Measurements from ENCODE around the gene FBXW12.

FBXW12 gene

DNA sequence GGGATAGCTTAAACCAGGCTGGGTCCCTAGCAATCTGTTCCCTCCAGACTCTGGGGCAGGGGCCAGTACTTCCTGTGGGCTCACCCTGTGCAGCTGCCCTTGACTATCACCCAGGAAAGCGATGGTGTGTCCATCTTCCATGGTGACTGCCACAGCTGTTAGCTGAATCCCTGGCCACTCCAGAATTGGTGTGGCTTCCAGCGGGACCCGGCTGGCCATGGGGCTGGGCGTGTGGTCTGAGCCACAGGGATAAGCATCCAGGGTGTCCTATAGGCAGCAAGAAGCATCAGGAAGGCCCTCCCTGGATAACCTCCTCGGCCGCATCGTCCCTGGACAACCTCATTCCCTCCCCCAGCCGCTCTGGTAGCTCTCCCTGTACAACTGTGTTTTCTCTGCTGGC, 50.7 kb downstream of the FBXW12 start:
- DNase-seq (ENCODE audit: low spot score), result no peak

DNA sequence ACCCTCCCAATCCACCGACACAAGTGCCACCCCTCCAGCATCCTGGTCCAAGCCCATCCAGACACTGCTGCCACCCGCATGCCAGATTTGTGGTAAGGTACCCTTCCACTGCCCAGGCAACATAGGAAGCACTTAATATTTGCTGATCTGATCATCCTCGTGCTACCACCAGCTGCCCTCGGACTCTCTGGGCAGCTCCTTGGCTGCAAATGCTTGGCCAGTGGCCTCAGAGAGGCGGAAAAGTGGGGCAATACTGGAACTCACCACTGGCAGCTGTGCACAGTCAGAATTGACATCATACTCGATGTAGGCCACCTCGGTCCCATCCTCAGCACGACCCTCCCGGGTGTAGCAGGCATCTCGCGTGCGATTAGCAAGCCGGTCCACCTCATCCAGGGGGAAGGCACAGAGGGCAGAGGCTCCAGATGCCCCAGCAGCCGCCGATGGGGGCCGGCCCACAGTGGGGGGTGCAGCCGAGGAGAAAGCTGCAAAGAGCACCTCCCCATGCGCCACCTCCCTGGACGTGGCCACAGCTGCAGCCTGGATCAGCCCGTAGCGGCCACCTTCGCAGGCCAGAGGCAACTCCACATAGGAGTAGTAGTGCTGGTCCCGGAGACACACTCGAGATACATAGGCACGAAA, 51.3 kb downstream of the FBXW12 start:
- no peak for DNase-seq (ENCODE audit: low spot score)

DNA sequence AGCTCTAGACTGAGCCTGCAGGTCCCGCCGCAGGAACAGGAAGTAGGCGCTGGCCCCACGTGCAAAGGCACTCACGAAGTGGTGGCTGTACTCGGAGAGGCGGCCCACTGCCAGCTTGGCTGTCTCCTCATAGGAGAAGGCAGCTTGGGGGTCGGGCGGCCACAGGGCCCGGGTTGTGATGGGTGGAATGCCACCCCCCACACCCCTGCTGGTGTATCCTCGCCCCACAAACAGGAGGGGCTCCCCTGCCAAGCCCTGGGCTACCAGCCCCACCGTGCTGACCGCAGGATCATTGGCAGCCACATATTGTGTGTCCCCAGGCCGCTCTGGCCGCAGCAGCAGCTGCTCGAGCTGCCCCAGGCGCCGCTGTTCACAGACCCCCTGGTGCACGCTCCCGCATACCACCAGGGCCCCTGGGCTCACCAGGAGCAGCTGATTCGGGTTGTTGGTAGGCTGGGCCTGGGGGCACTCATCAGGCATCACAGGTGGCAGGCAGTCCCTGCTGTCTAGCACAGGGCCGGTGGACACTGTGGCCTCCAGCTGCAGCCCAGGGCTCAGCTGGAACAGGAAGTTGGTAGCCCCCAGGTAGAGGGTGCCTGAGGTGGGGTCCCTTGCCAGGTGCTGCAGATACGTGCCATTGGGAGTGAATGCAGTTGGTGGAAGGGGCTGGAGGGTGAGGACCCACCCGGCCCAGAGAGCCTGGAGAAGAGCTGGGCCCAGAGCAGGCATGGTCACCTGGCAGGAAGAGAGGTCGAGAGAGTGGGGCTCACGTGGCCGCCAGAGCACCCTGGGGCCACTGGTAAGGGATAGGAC, 52.1 kb downstream of the FBXW12 start:
- no peak for DNase-seq (ENCODE audit: low spot score)

DNA sequence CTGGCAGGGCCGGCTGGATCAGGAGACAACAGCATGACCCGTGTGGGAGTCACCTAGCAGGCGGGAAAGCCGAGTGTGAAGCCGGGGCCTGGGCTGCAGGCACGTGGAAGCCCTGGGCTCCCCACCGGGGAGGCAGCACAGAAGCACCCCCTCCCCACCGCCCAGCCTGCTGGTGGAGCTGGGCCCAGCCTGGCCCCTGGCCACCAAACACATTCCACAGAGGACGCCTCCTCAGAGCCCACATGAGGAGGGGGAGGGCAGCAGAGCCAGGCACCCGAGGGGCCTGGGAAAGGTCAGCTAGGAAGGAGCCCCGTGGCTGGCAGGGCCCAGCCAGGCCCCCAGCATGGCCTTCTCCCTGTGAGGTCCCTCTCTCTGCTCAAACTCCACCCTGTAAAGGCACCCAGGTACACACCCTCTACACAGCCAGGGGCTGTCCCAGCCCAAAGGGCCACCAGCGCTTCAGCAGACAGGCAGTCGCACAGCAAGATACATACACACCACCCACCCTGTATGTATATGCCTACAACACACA, 53.3 kb downstream of the FBXW12 start:
- DNase-seq (ENCODE audit: low spot score), result no peak

DNA sequence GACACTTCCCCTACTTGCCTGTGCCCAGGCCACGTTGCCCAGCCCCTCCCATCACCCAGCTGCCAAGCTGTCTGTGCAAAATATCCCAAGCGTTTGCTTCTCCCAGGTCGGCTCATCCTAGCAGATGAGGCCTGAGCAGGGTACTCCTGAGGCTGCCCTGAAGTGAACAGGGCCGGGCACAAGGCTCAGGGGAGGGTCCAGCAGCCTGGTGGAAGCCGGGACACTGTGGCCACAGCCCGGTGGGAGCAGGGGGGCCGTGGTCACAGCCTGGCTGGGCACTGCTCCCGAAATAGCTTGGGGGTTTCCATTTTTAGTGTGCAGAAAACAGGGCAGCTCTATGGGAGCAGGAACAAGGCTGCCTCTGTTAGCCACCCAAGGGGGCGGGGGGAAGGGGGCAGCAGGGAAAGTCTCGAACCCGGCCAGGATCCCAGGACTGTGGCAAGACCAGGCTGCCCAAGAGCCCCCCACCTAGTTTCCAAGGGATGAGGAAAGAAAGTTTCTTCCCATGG, 54.4 kb downstream of the FBXW12 start:
- no peak for DNase-seq (ENCODE audit: low spot score)

DNA sequence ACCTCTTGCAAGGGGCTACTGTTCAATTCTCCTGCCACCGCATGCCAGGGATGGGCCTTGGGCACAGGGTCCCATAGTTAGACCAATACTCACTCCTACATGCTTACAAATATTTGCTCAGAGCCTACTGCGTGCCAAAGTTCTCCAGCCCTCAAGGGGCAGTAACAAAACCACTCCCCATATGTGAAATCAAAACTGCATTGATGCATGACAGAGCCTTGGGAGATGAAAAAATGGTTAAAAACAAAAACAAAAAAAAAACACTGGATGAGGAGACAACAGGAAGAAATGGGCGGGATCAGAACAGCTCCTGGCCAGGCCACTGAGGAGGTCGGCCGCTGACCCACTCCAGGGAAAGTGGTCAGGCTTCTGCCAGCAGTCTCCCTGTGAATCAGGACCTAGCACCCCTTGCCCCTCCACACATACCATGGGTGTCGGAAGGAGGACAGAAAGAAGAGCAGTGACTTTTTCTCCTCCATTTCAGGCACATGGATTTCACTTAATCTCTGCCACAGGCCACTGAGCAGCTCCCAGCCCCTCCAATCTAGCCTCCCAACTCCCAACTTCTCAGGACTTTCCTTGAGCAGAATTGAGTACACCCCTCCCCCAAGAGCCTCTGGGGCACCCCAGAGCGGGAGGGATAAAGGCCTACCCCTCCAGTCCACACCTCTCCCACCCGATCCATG, 55.1 kb downstream of the FBXW12 start:
- DNase-seq (ENCODE audit: low spot score), result no peak

DNA sequence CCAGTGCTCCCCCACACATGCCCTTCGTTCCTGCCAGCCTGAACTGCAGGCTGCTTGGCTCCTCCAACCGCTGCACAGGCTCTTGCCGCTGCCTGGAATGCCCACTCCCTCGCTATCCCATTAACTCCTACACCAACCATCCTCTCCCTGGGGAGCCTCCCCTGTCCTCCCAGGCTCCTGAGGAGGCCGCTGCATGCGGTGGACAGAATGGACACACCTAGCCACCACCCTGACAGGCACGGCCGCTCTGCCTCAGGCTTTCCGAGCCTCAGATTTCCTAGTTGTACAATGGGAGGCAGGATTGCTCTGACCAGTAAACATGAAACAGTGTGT, 55.6 kb downstream of the FBXW12 start:
- no peak for DNase-seq (ENCODE audit: low spot score)

DNA sequence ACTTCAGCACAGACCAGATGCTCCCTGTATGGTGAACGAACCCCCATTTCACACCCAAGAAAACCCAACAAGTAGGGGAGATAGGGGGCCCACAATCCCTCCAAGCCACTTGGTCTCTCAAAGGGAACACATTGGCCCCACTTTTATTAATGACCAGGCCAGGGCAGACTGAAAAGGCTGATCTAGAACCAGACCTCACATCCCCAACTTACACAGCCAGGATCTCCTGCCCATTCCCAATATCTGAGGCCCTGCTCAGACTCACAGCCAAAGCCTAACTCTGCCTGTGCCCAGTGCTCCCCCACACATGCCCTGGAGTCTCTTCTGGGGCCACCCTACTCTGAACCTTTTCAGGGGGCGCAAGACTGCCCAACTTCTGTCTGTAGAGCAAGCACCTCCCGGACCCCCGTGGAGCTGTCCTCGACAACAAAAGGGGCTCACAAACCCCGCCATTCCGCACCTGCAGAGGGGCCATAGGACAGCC, 56.1 kb downstream of the FBXW12 start:
- DNase-seq (ENCODE audit: low spot score), result no peak

DNA sequence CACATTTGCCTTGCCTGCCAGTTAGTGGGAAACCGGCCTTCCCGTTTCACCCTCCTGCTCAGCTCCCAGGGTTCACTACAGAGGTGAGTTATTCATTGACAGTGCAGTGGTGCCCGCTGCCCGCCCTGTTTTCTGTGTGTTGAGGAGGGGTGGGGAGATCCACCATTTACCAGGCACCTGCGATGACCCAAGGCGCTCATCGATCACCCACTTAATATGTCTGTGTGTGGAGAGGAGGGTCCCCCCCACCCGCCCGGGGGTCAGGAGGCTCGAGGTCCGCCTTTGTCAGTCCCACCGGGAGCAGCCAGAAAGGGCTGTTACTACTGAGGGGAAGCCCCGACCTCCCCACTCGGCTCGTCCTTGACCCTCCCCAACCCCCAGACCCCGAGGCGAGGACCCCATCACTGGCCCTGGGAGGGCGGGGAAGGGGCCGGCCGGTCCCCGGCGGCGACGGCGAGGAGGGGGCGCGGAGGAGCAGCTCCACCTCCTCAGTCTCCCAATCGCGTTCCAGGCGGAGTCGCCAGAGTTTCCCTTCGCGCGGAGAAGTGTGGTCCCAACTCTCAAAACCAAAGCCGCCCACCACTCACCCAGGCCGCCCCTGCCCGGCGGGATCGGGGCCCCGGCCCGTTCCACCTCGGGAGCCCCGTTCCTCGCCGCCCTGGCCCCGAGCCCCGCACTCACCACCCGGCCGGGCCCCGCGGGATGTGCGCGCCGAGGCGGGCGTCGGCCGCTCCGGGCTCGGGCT, 56.7 kb downstream of the FBXW12 start:
- no peak for DNase-seq (ENCODE audit: low spot score)

DNA sequence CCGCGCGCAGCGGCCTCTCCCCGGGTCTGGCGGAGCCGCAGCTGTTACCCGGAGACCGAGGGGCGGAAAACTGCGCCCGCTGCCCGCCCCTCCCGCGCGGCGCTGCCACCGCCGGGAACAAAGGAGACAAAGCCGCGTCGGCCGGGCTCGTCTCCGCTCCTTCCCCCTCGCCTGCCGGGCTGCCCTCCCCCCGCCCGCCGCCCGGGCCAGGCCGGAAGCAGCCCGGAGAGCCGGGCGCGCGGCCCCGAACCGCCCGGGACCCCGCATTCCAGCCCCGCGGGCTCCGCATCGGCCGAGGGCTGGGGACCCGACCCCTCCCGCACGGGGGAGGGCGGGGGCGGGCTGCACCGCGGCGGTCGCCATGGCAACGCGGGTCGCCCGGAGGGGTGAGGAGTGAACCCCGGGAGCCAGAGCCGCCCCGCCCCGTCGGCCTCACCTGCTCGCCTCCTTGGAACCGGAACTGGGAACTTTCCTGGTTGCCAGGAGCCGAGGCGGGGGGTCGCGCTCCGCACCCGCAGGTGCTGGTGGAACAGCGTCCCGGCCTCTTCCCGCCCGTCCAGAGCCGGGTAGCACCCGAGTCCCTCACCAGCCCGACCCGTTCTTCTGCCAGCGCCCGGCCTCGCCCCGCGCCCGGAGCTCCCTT, 57.4 kb downstream of the FBXW12 start:
- peak; percentile 82 for DNase-seq (ENCODE audit: low spot score)

DNA sequence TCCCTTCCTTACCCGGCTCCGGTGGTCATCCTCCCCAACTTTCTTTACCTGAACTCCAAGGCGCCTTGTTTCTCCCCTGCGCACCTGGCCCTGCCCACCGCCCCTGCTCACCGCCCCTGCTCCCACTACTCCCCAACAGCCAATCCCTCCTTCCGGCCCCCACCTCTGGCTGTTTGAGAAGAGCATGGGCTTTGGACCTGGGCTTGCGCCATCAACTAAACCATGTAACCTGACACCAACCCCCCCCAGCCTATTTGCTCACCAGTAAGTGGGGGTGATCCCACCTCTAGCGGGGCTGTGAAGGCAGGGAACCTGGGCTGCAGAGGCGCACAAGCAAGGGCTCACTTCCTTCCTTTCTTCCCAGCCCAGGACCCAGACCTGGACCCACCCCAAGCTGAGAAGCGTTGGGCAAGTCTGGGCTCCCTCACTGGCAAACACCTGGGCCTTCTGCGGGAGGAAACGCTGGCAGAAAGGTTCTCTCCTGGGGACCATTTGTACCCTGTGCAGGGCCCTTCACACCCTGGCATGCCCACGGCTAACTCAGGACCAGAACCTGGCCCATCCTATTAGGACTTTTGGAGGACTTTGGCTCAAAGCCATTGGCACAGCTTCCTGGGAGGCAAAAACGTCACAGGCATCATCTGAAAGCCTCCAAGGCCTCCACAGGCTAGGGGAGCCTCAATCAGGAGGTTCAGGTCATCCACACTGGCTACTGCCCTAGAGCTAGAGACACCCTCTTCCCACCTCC, 58.1 kb downstream of the FBXW12 start, which contains the start of gene PLXNB1:
Gene PLXNB1, minus strand, starts transcription at position 127 of the 748 bp plus-strand sequence. CDS start 5,475 bp downstream, outside the sequence.
- DNase-seq (ENCODE audit: low spot score), result peak; percentile 57

DNA sequence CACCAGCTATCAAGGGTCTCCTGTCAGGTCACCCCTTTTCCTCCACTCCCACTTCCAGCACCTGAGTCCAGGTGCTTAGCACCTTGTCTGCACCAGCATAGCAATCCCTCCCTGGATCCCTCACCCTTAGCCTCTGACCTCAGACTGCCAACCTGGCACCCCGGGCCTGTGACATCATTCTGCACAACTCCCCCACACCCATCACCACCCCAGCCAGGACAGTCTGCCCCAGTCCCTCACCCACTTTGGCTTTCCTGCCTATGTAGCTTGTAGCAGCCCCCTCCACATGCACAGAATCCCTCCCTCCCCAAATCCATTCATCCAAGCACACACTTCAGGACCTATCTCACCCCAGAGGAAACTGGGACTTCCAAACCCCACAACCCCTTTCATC, 58.7 kb downstream of the FBXW12 start:
- no peak for DNase-seq (ENCODE audit: low spot score)

DNA sequence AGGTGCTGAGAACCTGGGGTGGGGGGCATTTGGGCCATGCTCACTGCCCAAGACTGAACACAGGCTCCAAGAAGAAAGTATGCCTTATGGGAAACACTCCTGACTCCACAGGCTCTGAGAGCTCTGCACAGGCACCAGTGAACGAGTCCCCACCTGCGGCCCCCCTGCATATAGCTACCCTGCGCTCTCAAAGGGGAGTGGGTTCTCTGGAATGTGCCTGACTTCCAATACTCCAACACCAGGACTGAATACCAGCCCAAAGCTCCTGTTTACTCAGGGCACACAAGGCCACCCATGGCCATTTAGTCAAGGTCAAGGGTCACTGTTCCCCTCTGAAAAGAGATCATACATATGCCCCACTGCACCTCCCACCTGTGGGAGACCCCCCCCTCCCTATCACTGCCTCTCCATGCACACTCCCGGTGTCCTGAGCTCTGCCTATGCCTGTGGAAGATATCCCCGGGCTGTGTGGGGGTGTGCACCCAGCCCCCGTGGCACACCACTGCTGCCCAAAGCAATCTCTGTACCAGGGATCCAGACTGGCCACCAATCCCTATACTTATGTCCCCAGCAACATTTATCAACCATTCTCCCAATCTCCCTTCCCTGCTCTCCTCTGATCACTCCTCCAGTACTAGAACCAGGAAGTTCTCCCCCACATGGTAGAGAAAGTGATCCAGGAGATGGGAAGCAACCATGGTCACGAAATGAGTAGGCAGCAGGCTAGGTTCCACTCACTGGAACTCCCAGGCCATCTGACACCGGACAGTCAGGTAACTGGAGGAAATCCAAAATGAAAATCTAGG, 59.4 kb downstream of the FBXW12 start:
- no peak for DNase-seq (ENCODE audit: low spot score)

DNA sequence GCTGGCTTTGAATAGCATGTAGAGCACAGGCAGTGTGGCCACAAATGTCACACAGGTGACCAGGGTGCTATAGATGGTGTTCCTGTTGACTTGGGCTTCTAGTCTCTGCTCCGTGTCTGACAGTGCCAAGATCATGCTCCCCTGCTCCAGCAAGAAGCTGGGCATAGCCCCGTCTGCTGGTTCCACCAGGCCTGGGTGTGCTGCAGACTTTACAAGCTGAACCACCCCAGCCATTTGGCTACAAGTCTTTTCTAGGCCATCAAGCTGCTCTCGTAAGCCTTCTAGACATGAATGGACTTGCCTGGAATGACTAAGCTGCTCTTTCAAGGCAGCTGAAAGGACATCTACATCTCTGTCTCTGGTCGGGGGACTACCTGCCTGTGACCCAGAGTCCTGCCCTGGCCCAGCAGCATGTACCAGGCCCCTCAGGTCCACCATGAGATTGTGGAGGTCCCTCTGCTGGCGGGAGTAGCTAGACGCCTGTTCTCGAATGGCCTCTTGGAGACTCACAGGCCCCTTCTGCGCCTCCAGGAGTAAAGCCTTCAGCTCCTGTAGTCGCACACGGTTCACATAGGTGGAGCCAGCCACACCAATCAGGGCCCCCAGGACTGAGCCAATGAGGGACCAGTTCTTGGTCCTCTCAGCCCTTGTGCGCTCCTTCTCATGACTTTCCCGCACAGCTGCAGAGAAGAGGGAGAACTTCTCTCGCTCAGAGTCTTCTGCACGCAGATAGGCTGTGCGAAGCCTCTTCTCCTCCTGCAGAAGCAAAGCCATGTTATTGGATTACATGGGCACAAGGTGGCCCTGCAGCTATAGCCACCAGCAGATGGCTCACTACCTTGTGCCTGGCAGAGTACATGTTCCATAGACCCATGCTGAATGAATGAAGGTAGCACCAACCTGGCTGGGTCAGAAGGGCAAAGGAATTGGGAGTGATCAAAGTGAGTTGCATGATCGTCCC, 60.7 kb downstream of the FBXW12 start:
- no peak for DNase-seq (ENCODE audit: low spot score)

DNA sequence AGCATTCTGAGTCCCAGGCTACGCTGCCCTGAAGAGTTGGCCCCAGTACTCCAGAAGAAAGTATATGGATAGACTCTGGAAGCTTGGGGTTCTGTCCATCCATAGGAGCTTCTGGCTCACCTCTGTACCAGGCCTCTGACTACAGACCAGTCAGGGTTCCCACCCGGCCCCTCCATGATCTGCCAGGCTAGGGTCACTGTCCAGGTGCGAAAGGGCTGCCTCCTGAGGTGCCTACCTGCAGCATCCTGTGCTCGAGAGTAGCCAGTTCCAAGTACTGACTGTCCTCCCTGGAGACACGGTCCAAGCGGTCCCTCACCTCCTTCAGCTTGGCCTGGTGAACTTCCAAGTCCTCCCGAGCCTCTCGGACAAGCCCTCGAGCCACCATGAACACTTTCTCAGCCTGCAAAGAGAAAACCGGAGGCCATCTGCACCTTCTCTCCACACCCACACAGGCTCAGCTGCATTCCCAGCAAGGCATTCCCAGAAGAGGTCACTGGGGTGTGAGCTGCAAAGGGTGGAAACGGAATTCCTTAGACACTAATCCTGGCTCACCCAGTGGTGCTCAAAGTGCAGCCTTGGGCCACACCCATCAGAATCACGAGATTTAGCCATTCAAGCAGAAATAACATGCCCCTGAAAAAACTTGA, 61.6 kb downstream of the FBXW12 start:
- DNase-seq (ENCODE audit: low spot score), result peak; percentile 85

DNA sequence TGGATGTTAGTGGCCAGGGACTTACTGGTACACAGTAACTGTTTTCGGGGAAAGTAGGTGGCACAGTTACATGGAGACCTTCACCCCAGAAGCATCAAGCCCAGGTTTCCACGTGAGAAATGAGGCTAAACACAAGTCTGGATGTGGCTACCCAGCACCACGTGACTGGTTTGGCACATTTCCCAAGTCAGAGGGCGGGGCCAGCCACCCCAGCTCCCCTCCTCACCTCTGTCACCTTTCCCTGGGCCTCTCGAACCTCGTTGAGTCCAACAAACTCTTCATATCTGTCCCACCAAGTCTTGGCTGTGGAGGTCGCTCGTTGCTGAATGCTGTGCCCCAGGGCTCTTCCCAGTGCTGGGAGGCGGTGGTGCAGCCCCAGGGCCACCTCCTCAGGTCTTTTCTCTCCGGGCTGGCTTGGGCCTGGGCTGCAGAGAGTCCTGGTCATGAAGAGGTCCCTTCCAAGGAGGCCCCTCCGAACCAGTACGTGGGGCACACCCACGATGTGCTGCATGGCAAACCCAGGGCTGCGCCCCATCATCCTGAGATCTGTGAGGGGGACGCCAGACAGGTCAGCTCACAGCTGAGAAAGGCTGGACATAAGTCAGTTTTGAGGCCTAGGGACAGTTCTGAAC, 62.7 kb downstream of the FBXW12 start:
- DNase-seq (ENCODE audit: low spot score), result no peak

DNA sequence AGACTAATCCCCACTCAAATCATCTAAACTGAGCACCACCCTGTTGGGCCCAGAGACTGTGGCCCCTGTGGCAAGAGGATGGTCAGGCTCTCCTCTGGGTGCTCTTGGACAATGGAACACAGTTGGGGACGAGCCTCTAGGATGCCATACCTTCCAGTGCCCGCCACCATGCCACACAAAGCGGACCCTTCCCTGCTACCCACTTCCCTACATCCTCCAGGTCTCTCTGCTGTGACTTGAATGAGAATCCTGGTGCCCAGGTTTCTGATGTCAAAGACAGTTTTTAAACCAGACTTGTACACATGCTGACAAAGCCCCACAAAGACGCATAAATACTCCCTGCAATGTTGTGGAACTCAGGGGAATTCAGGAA, 63.2 kb downstream of the FBXW12 start:
- no peak for DNase-seq (ENCODE audit: low spot score)

Measured in AG20443 (cell line).